Suprapubic skin (tissue), 3 donors: Measurements from ENCODE around the gene SRSF7.

ENCODE experiments used
- POLR2A ChIP-seq, 2 donors: fragments of 450-650 bp; IDR thresholded peaks; one replicate each; pipeline ENCODE4 v1.6.1; 2017; ENCODE audit warnings: antibody characterized with exemption in 2 of 2, mild to moderate bottlenecking in 2 of 2, moderate library complexity in 2 of 2
- TF ChIP-seq, protein P1 (sequence below), 2 donors: fragments of 200-600 bp in 1 of 2; fragments of 450-650 bp in 1 of 2; sonication (generic) in 1 of 2; IDR thresholded peaks; one replicate each; pipeline ENCODE4 v1.5.1; 2016 to 2019; ENCODE audit warnings: antibody characterized with exemption in 2 of 2, mild to moderate bottlenecking in 1 of 2, moderate library complexity in 1 of 2

DNA sequence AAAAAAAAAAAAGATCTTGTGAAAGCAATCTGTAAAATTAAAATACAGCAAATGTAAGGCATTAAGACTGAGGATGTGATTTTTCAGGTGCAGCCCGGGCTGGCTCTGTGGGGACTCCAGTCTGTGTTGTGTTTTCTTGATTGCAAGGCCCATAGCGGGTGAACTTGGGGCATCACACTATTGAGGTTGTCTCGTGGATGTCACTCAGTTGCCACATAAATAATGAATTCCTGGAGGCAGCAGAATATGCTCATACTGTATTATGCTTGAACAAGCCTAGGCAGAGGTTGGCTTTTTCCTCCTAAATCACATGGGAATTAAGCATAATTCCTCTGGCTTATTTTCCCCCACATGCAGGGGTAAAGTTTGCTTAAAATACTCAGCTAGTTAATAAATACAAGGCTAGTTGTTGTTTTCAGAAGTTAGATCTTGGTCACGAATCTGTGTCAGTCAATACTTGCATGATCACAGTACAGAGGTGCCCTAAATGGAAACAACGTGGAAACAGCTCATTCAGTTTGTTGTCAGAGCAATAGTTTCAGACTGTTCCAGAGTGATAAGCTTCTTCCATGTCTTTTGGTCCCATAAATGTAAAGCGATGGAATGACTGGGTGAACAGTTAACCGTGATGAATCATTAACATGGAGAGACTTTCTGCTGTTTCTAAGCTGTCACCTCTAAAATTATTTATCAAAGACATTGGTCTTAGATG lies 43.2 kb upstream of the SRSF7 start:
- TF ChIP-seq, protein P1, sequence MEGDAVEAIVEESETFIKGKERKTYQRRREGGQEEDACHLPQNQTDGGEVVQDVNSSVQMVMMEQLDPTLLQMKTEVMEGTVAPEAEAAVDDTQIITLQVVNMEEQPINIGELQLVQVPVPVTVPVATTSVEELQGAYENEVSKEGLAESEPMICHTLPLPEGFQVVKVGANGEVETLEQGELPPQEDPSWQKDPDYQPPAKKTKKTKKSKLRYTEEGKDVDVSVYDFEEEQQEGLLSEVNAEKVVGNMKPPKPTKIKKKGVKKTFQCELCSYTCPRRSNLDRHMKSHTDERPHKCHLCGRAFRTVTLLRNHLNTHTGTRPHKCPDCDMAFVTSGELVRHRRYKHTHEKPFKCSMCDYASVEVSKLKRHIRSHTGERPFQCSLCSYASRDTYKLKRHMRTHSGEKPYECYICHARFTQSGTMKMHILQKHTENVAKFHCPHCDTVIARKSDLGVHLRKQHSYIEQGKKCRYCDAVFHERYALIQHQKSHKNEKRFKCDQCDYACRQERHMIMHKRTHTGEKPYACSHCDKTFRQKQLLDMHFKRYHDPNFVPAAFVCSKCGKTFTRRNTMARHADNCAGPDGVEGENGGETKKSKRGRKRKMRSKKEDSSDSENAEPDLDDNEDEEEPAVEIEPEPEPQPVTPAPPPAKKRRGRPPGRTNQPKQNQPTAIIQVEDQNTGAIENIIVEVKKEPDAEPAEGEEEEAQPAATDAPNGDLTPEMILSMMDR (IDR thresholded peaks at IDR 0.05), result no peak
- no peak for TF ChIP-seq POLR2A (IDR thresholded peaks at IDR 0.05)
